IMR-90 (cell line): ENCODE data around the gene VWDE. TPM values are rescaled to one million over a fixed set of nuclear protein-coding genes. Genes with fewer than 3 reads are reported as not detected.

Experiments used
- ATAC-seq: fragments of 200-7000 bp; cut with Tn5 transposase; 2 replicates; pipeline ENCODE4 v1.9.1; 2020; ENCODE audit warnings: low read depth, mild to moderate bottlenecking, moderate library complexity
- BruUV-seq: library from RNA; stranded (reverse); fragments of 400-500 nt; replicated peaks from 2 replicates; lab custom pipeline; 2021; lab: Mats Ljungman, UMichigan
- CTCF ChIA-PET: fragments of 300-600 bp; formaldehyde crosslinking; extraction: SDS; loops from one replicate; lab custom pipeline; 2021; ENCODE audit warnings: antibody characterized with exemption; lab: Yijun Ruan, JAX
- POLR2A ChIA-PET: fragments of 300-600 bp; sonication (Branson Sonifier 250); formaldehyde crosslinking; loops from one replicate; lab custom pipeline; 2022; ENCODE audit warnings: antibody characterized with exemption; ENCODE audit not compliant: unreplicated experiment; lab: Charles Lee
- DNase-seq: peaks from one replicate; pipeline ENCODE4 v3.0.0; 2013
- H2AFZ ChIP-seq: replicated peaks from 2 replicates; pipeline ENCODE3; 2013; ENCODE audit warnings: low read length, mild to moderate bottlenecking; ENCODE audit not compliant: poor library complexity
- H2AK5ac ChIP-seq: 2 replicates; pipeline ENCODE4 v1.6.1; 2013; ENCODE audit warnings: low read depth, low read length, inconsistent platforms
- H2AK9ac ChIP-seq: replicated peaks from 2 replicates; pipeline ENCODE3; 2013; ENCODE audit warnings: mild to moderate bottlenecking, low read depth, low read length, moderate library complexity; ENCODE audit not compliant: poor library complexity
- H2BK120ac ChIP-seq: 2 replicates; pipeline ENCODE4 v1.6.1; 2013; ENCODE audit warnings: low read depth, low read length, inconsistent platforms
- H2BK15ac ChIP-seq: 3 replicates; pipeline ENCODE4 v1.6.1; 2013; ENCODE audit warnings: low read depth, low read length, inconsistent platforms
- H2BK20ac ChIP-seq: 2 replicates; pipeline ENCODE4 v1.6.1; 2013; ENCODE audit warnings: low read depth, mild to moderate bottlenecking, inconsistent platforms, low read length, moderate library complexity
- H2BK5ac ChIP-seq: 2 replicates; pipeline ENCODE4 v1.6.1; 2013; ENCODE audit warnings: mild to moderate bottlenecking, low read depth, low read length, inconsistent platforms; ENCODE audit not compliant: poor library complexity, severe bottlenecking
- H3K14ac ChIP-seq: replicated peaks from 2 replicates; pipeline ENCODE4 v1.6.1; 2013; ENCODE audit warnings: low read depth, low read length, inconsistent platforms
- H3K18ac ChIP-seq: 2 replicates; pipeline ENCODE4 v1.6.1; 2013; ENCODE audit warnings: low read depth, low read length, control low read depth
- H3K23ac ChIP-seq: 2 replicates; pipeline ENCODE4 v1.6.1; 2013; ENCODE audit warnings: low read depth, low read length, inconsistent platforms
- H3K27ac ChIP-seq: 2 replicates; pipeline ENCODE4 v1.5.1; 2013; ENCODE audit warnings: mild to moderate bottlenecking, control low read depth, low read length; ENCODE audit not compliant: insufficient read depth
- H3K27me3 ChIP-seq: 2 replicates; pipeline ENCODE4 v1.6.1; 2013; ENCODE audit warnings: low read length; ENCODE audit not compliant: control insufficient read depth, insufficient read depth
- H3K36me3 ChIP-seq: 2 replicates; pipeline ENCODE4 v1.6.1; 2013; ENCODE audit warnings: low read length, mixed read lengths; ENCODE audit not compliant: control insufficient read depth, insufficient read depth
- H3K4ac ChIP-seq: 2 replicates; pipeline ENCODE4 v1.6.1; 2013; ENCODE audit warnings: low read depth, low read length, inconsistent platforms
- H3K4me1 ChIP-seq: 2 replicates; pipeline ENCODE4 v1.6.1; 2013; ENCODE audit warnings: low read length, mixed read lengths; ENCODE audit not compliant: control insufficient read depth, insufficient read depth
- H3K4me2 ChIP-seq: 2 replicates; pipeline ENCODE4 v1.6.1; 2013; ENCODE audit warnings: low read depth, mild to moderate bottlenecking, control low read depth, low read length, moderate library complexity
- H3K4me3 ChIP-seq: 2 replicates; pipeline ENCODE4 v1.5.1; 2013; ENCODE audit warnings: low read depth, mild to moderate bottlenecking, control low read depth, low read length, moderate library complexity; ENCODE audit not compliant: insufficient read depth
- H3K56ac ChIP-seq: 2 replicates; pipeline ENCODE4 v1.6.1; 2013; ENCODE audit warnings: low read length, inconsistent platforms; ENCODE audit not compliant: insufficient read depth; ENCODE audit errors: extremely low read depth
- H3K79me1 ChIP-seq, 2 experiments: 2 replicates each; pipeline ENCODE4 v1.6.1; 2013; ENCODE audit warnings: low read length in 2 of 2, inconsistent platforms in 1 of 2, low read depth in 1 of 2
- H3K9ac ChIP-seq: 2 replicates; pipeline ENCODE4 v1.6.1; 2013; ENCODE audit warnings: low read depth, low read length, control low read depth
- H3K9me1 ChIP-seq: 2 replicates; pipeline ENCODE4 v1.6.1; 2013; ENCODE audit warnings: low read length, inconsistent platforms; ENCODE audit not compliant: insufficient read depth
- H3K9me3 ChIP-seq: 2 replicates; pipeline ENCODE4 v1.6.1; 2013; ENCODE audit warnings: low read length; ENCODE audit not compliant: control insufficient read depth, insufficient read depth
- H4K20me1 ChIP-seq: 2 replicates; pipeline ENCODE4 v1.6.1; 2013; ENCODE audit warnings: low read length, inconsistent platforms; ENCODE audit not compliant: insufficient read depth
- H4K5ac ChIP-seq: 2 replicates; pipeline ENCODE4 v1.6.1; 2013; ENCODE audit warnings: mild to moderate bottlenecking, low read depth, low read length, control low read depth
- H4K8ac ChIP-seq, 2 experiments: 2 replicates each; pipeline ENCODE4 v1.6.1; 2013; ENCODE audit warnings: low read depth in 2 of 2, low read length in 2 of 2, control low read depth in 1 of 2, inconsistent platforms in 1 of 2
- H4K91ac ChIP-seq: 2 replicates; pipeline ENCODE4 v1.6.1; 2013; ENCODE audit warnings: low read depth, low read length, inconsistent platforms; ENCODE audit not compliant: insufficient read depth
- BHLHE40 ChIP-seq: fragments of 150-350 bp; IDR thresholded peaks from 2 replicates; pipeline ENCODE4 v1.6.1; 2016; ENCODE audit warnings: mild to moderate bottlenecking, low read depth, low read length
- CEBPB ChIP-seq: IDR thresholded peaks from 2 replicates; pipeline ENCODE4 v1.6.1; 2012; ENCODE audit warnings: low read depth, low read length, improper control_type of control experiment
- CHD1 ChIP-seq: IDR thresholded peaks from 2 replicates; pipeline ENCODE4 v1.6.1; 2012; ENCODE audit warnings: low read depth, low read length, improper control_type of control experiment
- FOS ChIP-seq: fragments of 150-350 bp; IDR thresholded peaks from 2 replicates; pipeline ENCODE4 v1.6.1; 2016; ENCODE audit warnings: low read depth, low read length
- MAFK ChIP-seq: IDR thresholded peaks from 2 replicates; pipeline ENCODE4 v1.6.1; 2012; ENCODE audit warnings: low read depth, low read length, improper control_type of control experiment
- MAZ ChIP-seq: IDR thresholded peaks from 2 replicates; pipeline ENCODE4 v1.6.1; 2012; ENCODE audit warnings: low read depth, mild to moderate bottlenecking, low read length, improper control_type of control experiment, moderate library complexity, borderline replicate concordance
- MXI1 ChIP-seq: IDR thresholded peaks from 2 replicates; pipeline ENCODE4 v1.6.1; 2012; ENCODE audit warnings: low read depth, mild to moderate bottlenecking, low read length, moderate library complexity, borderline replicate concordance
- NFE2L2 ChIP-seq: fragments of 150-350 bp; IDR thresholded peaks from 2 replicates; pipeline ENCODE4 v1.6.1; 2016; ENCODE audit warnings: low read depth, mild to moderate bottlenecking, low read length
- POLR2A ChIP-seq: IDR thresholded peaks from 2 replicates; pipeline ENCODE4 v1.6.1; 2012; ENCODE audit warnings: mild to moderate bottlenecking, low read depth, low read length
- RAD21 ChIP-seq: IDR thresholded peaks from 2 replicates; pipeline ENCODE4 v1.6.1; 2012; ENCODE audit warnings: low read length, improper control_type of control experiment
- RCOR1 ChIP-seq: IDR thresholded peaks from 2 replicates; pipeline ENCODE4 v1.6.1; 2012; ENCODE audit warnings: mild to moderate bottlenecking, low read length, improper control_type of control experiment; ENCODE audit not compliant: insufficient replicate concordance
- RFX5 ChIP-seq: IDR thresholded peaks from 2 replicates; pipeline ENCODE4 v1.8.0; 2012; ENCODE audit warnings: low read depth, mild to moderate bottlenecking, low read length, moderate library complexity
- SMC3 ChIP-seq: fragments of 150-350 bp; IDR thresholded peaks from 2 replicates; pipeline ENCODE4 v1.6.1; 2016; ENCODE audit warnings: low read depth, mild to moderate bottlenecking, antibody characterized with exemption, low read length, moderate library complexity
- WGBS, 2 experiments: methylation state at CpG; one replicate each; pipeline versions ENCODE4 v1.1.5 to v1.1.7; 2013; ENCODE audit warnings: missing lambda C conversion rate in 2 of 2; ENCODE audit not compliant: insufficient read length in 1 of 2; ENCODE audit errors: extremely low coverage in 2 of 2; 5-methylcytosine and 5-hydroxymethylcytosine counted together
- dilution Hi-C: fragments of 300-500 bp; cut with HindIII; formaldehyde crosslinking; loops from one replicate; pipeline ENCODE4 v1.14.3; 2018; ENCODE audit warnings: low sequenced_read_pairs; ENCODE audit not compliant: unreplicated experiment
- in situ Hi-C: fragments of 300-500 bp; cut with MboI; formaldehyde crosslinking; loops from 3 replicates; pipeline ENCODE4 v1.14.3; 2019; ENCODE audit warnings: low sequenced_read_pairs, inconsistent platforms, mixed read lengths
- intact Hi-C: fragments of 100-400 bp; cut with micrococcal nuclease; formaldehyde crosslinking; loops from 2 replicates; pipeline ENCODE4 v1.10.0; 2022
- polyA plus RNA-seq, 3 experiments: library from polyadenylated mRNA; depleted of rRNA; stranded (reverse); fragments of >200 nt; gene quantifications; 2 replicates each; pipeline ENCODE4 v1.2.3, GENCODE V29; 2012; ENCODE audit warnings: low replicate concordance in 1 of 3
- total RNA-seq: library from RNA; depleted of rRNA; stranded (reverse); fragments of >200 nt; gene quantifications from 2 replicates; pipeline ENCODE4 v1.2.3, GENCODE V29; 2012
- TF ChIP-seq, protein P1 (sequence below): conservative IDR thresholded peaks from 2 replicates; pipeline ENCODE4 v1.5.1; 2012; ENCODE audit warnings: mild to moderate bottlenecking, low read depth, low read length, improper control_type of control experiment
- TF ChIP-seq, protein P2 (sequence below): fragments of 150-350 bp; IDR thresholded peaks from 2 replicates; pipeline ENCODE4 v1.6.1; 2017; ENCODE audit warnings: mild to moderate bottlenecking, antibody characterized with exemption, low read length, low read depth
- TF ChIP-seq, protein P3 (sequence below): fragments of 150-350 bp; IDR thresholded peaks from 2 replicates; pipeline ENCODE4 v1.6.1; 2016; ENCODE audit warnings: low read depth, mild to moderate bottlenecking, low read length, moderate library complexity, borderline replicate concordance

Gene VWDE
- total and polyA plus RNA-seq, 2 of the 4 experiments (the other 2 are of a cell fraction), result 0.05 to 0.18 TPM

DNA sequence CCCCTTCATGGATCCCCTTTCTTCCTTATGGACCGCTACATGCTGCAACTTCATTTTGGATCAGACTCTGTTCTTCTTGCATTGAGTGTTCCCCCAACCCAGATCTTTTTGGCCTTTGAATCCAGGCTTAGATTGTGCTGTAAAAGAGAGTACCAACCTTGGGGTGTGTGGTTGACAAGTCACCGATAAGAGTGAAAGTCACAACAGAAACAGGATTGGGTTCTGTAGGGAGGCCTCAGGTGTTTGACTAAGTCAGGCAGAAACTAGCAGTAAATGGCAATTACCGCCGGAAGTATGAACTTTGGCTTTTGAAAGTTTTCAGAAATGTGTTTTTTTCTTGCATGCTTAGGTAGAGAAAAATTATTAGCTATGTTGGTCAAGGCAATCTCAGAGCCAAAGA, 103.2 kb downstream of the VWDE start:
- no peak overlapping the region for H2BK120ac ChIP-seq
- TF ChIP-seq RAD21 (no peak), MAZ (no peak), CHD1 (no peak), RFX5 (no peak), POLR2A (no peak), CEBPB (no peak), MXI1 (no peak), MAFK (no peak), BHLHE40 (no peak), FOS (no peak), RCOR1 (no peak), SMC3 (no peak), NFE2L2 (no peak)
- TF ChIP-seq, protein P1, sequence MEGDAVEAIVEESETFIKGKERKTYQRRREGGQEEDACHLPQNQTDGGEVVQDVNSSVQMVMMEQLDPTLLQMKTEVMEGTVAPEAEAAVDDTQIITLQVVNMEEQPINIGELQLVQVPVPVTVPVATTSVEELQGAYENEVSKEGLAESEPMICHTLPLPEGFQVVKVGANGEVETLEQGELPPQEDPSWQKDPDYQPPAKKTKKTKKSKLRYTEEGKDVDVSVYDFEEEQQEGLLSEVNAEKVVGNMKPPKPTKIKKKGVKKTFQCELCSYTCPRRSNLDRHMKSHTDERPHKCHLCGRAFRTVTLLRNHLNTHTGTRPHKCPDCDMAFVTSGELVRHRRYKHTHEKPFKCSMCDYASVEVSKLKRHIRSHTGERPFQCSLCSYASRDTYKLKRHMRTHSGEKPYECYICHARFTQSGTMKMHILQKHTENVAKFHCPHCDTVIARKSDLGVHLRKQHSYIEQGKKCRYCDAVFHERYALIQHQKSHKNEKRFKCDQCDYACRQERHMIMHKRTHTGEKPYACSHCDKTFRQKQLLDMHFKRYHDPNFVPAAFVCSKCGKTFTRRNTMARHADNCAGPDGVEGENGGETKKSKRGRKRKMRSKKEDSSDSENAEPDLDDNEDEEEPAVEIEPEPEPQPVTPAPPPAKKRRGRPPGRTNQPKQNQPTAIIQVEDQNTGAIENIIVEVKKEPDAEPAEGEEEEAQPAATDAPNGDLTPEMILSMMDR, result no peak
- TF ChIP-seq, protein P2, sequence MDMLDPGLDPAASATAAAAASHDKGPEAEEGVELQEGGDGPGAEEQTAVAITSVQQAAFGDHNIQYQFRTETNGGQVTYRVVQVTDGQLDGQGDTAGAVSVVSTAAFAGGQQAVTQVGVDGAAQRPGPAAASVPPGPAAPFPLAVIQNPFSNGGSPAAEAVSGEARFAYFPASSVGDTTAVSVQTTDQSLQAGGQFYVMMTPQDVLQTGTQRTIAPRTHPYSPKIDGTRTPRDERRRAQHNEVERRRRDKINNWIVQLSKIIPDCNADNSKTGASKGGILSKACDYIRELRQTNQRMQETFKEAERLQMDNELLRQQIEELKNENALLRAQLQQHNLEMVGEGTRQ, result no peak
- TF ChIP-seq, protein P3, sequence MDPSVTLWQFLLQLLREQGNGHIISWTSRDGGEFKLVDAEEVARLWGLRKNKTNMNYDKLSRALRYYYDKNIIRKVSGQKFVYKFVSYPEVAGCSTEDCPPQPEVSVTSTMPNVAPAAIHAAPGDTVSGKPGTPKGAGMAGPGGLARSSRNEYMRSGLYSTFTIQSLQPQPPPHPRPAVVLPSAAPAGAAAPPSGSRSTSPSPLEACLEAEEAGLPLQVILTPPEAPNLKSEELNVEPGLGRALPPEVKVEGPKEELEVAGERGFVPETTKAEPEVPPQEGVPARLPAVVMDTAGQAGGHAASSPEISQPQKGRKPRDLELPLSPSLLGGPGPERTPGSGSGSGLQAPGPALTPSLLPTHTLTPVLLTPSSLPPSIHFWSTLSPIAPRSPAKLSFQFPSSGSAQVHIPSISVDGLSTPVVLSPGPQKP, result no peak
- no peak overlapping the region for H2AFZ ChIP-seq
- H4K91ac ChIP-seq, result no peak overlapping the region
- no peaks in the 10 kb centered on the region for H3K9me3 ChIP-seq
- no peak overlapping the region for H3K14ac ChIP-seq
- H3K4me2 ChIP-seq, result no peak overlapping the region
- intact Hi-C loops, result no loop called here
- H2BK15ac ChIP-seq, result no peak overlapping the region
- ATAC-seq, result no peak
- no TSS peak for BruUV-seq
- DNase-seq, result no peak
- no peaks in the 10 kb centered on the region for H3K9me1 ChIP-seq
- no peak overlapping the region for H4K8ac ChIP-seq
- H4K5ac ChIP-seq, result no peak overlapping the region
- POLR2A ChIA-PET, result no interaction called here
- CTCF ChIA-PET, result no interaction called here
- no peak overlapping the region for H3K18ac ChIP-seq
- no peak overlapping the region for H3K56ac ChIP-seq
- H3K4me1 ChIP-seq, result no peaks in the 10 kb centered on the region
- no peak overlapping the region for H3K4ac ChIP-seq
- no peak overlapping the region for H2BK5ac ChIP-seq
- no peaks in the 10 kb centered on the region for H4K20me1 ChIP-seq
- in situ Hi-C loops, result loop anchor here (25.0 kb wide), 1 partner anchor 863 kb away; no protein-coding TSS in a partner anchor
- dilution Hi-C loops, result no loop called here
- no peaks in the 10 kb centered on the region for H3K27me3 ChIP-seq
- WGBS, 2 experiments, result 63% methylated on average over 2 of the region's 4 CpGs; no CpG with 5 or more reads in 1 of the 2 experiments
- H2AK9ac ChIP-seq, result no peak overlapping the region
- no peak overlapping the region for H2BK20ac ChIP-seq
- no peak overlapping the region for H2AK5ac ChIP-seq
- H3K4me3 ChIP-seq, result no peak overlapping the region
- H3K9ac ChIP-seq, result no peak overlapping the region
- no peak overlapping the region for H3K27ac ChIP-seq
- H3K79me1 ChIP-seq, result no peaks in the 10 kb centered on the region
- no peak overlapping the region for H3K23ac ChIP-seq
- H3K36me3 ChIP-seq, result no peaks in the 10 kb centered on the region
